OCI-LY3 (cell line): ENCODE measurements around the gene VEZT.
A peak's percentile ranks its signal among the peaks of the same experiment; 100 is the strongest.

ENCODE experiments used
- H2AFZ ChIP-seq: fragments of 200-600, 300-600 bp; shearing (Covaris generic); 2 replicates; pipeline ENCODE4 v1.6.0; 2014; ENCODE audit warnings: antibody characterized with exemption, low read depth, low read length
- H3K27ac ChIP-seq: fragments of 200-600, 300-600 bp; sonication (generic); 2 replicates; pipeline ENCODE4 v1.5.1; 2014; ENCODE audit warnings: mild to moderate bottlenecking, low read length, moderate library complexity, mixed read lengths
- H3K27me3 ChIP-seq: fragments of 200-600, 300-600 bp; sonication (generic); 2 replicates; pipeline ENCODE4 v1.6.1; 2014; ENCODE audit warnings: low read depth, low read length, mixed read lengths
- H3K36me3 ChIP-seq: fragments of 200-600, 300-600 bp; sonication (generic); replicated peaks from 2 replicates; pipeline ENCODE3; 2014; ENCODE audit warnings: low read depth, low read length, mixed read lengths
- H3K4me1 ChIP-seq: fragments of 300-600, 200-600 bp; sonication (generic); 2 replicates; pipeline ENCODE4 v1.6.1; 2014; ENCODE audit warnings: low read length, mixed read lengths
- H3K4me2 ChIP-seq: fragments of 200-600, 300-600 bp; sonication (generic); 2 replicates; pipeline ENCODE4 v1.6.1; 2014; ENCODE audit warnings: low read length, mixed read lengths
- H3K4me3 ChIP-seq: fragments of 300-600, 200-600 bp; sonication (generic); 2 replicates; pipeline ENCODE4 v1.5.1; 2014; ENCODE audit warnings: antibody characterized with exemption, mild to moderate bottlenecking, low read length, moderate library complexity
- H3K79me2 ChIP-seq: fragments of 300-600, 200-600 bp; shearing (Covaris generic); 2 replicates; pipeline ENCODE4 v1.6.1; 2014; ENCODE audit warnings: mild to moderate bottlenecking, low read length, mixed read lengths
- H3K9ac ChIP-seq: fragments of 300-600, 200-600 bp; shearing (Covaris generic); 2 replicates; pipeline ENCODE4 v1.6.0; 2014; ENCODE audit warnings: mild to moderate bottlenecking, low read length, moderate library complexity
- H3K9me3 ChIP-seq: fragments of 200-600, 300-600 bp; shearing (Covaris generic); 2 replicates; pipeline ENCODE4 v1.6.1; 2014; ENCODE audit warnings: low read length, mixed read lengths; ENCODE audit not compliant: insufficient read depth
- H4K20me1 ChIP-seq: fragments of 200-600, 300-600 bp; sonication (generic); 2 replicates; pipeline ENCODE4 v1.6.1; 2016; ENCODE audit warnings: low read length, mixed read lengths; ENCODE audit not compliant: insufficient read depth
- EZH2phosphoT487 ChIP-seq: fragments of 200-600 bp; shearing (Covaris generic); IDR thresholded peaks from 2 replicates; pipeline ENCODE4 v1.6.1; 2018; ENCODE audit warnings: antibody characterized with exemption, mixed run types, low read depth
- TF ChIP-seq, protein P1 (sequence below): fragments of 200-600, 300-600 bp; sonication (generic); IDR thresholded peaks from 2 replicates; pipeline ENCODE4 v1.5.1; 2014; ENCODE audit warnings: antibody characterized with exemption, low read length, low read depth

VEZT gene

DNA sequence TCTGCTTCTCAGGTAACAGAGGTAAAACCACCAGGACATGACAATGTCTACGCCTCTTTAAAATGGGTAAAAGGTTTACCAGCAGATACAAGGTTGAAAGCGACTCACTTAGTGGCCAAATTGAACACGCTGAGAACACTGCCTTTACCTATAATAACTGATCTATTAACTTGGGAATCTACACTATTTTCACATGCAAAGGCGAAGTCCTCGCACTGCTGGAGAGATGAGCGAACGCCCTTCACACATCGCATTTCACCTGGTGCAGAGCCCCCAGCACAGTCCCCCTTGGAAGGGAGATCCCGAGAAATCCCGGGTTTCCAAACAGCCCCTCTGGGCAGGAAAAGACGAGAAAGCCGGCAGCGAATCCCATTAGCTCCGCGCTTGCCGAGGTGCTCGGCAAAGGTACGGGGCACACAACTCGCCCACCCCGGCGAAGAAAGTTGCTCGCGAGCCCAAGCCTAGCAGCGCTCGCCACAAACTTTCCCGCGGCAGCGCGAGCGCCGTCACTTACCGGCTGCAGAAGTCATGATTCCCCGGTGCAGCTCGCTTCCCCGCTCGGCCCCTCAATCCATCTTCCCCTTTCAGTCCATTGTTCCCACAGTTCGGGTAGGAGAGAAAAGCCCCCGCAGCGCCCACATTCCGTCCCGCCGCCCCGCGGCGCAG is 763 bp upstream of the VEZT start:
- TF ChIP-seq EZH2phosphoT487 = no peak
- TF ChIP-seq, protein P1, sequence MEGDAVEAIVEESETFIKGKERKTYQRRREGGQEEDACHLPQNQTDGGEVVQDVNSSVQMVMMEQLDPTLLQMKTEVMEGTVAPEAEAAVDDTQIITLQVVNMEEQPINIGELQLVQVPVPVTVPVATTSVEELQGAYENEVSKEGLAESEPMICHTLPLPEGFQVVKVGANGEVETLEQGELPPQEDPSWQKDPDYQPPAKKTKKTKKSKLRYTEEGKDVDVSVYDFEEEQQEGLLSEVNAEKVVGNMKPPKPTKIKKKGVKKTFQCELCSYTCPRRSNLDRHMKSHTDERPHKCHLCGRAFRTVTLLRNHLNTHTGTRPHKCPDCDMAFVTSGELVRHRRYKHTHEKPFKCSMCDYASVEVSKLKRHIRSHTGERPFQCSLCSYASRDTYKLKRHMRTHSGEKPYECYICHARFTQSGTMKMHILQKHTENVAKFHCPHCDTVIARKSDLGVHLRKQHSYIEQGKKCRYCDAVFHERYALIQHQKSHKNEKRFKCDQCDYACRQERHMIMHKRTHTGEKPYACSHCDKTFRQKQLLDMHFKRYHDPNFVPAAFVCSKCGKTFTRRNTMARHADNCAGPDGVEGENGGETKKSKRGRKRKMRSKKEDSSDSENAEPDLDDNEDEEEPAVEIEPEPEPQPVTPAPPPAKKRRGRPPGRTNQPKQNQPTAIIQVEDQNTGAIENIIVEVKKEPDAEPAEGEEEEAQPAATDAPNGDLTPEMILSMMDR = no peak
- H3K27me3 ChIP-seq = no peaks in the 10 kb centered on the region
- peak overlapping the region; percentile 99 for H3K4me2 ChIP-seq
- peak overlapping the region; percentile 95 for H3K4me3 ChIP-seq
- H2AFZ ChIP-seq = peak overlapping the region; percentile 99
- no peaks in the 10 kb centered on the region; the same call in 1 of the 2 replicates for H4K20me1 ChIP-seq
- H3K9ac ChIP-seq = peak overlapping the region; percentile 66
- H3K4me1 ChIP-seq = peaks cover 20% of the 10 kb centered on the region
- no peaks in the 10 kb centered on the region for H3K36me3 ChIP-seq
- H3K79me2 ChIP-seq = peaks cover 40% of the 10 kb centered on the region
- peak overlapping the region; percentile 32 for H3K27ac ChIP-seq
- H3K9me3 ChIP-seq = no peaks in the 10 kb centered on the region

DNA sequence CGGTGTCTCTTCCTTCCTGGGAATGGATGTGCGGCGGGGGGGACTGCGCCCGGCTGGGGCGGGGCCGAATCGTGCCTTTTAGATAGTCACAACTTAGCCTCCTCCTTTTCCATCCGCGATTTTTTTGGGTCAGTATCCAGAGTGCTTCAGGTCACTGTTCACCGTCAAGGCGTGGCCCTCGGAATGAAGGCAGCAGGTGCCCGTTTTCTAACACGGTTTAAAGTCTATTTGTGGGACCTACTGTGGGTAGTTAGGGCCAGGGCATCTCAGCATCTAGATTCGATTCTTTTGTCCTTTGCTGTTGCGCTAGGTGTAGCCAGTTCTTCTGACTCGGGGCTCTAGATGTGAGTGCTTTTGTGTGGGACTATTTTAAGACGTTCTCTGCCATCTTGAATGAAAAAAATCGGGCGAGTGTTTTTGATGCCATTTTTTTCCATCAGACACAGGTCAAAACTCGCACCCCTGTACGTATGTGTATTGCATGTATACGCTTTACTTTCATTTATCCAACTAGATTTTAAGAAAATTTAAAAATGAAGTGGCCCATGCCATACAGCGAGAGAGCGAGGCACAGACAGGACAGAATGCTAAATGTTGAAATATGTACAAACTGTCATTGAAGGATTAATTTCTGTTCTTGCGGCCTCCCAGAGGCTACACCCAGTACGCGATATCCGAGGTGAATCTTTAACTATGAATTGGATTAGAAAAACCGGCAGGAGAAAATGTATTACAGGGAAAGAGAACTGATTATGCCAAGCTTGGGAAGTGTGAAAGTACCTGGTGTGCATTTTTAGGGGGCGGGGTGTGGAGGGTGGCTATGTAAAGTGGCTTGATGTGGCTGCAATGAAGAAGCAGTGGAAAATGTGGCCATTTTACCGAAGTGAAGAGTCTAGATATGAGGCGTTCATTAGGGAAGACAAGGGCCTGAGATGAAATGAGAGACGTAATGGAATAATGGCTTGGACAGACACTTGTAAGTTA is 835 bp downstream of the VEZT start:
- TF ChIP-seq, protein P1 = no peak
- TF ChIP-seq EZH2phosphoT487 = no peak
- peaks cover 2% of the 10 kb centered on the region; the same call in 1 of the 2 replicates for H4K20me1 ChIP-seq
- peak overlapping the region; percentile 82 for H2AFZ ChIP-seq
- H3K79me2 ChIP-seq = peaks cover 53% of the 10 kb centered on the region
- peak overlapping the region; percentile 81 for H3K9ac ChIP-seq
- no peaks in the 10 kb centered on the region for H3K27me3 ChIP-seq
- no peaks in the 10 kb centered on the region for H3K9me3 ChIP-seq
- H3K4me1 ChIP-seq = peaks cover 20% of the 10 kb centered on the region
- peak overlapping the region; percentile 75 for H3K4me2 ChIP-seq
- peak overlapping the region; percentile 91 for H3K4me3 ChIP-seq
- H3K27ac ChIP-seq = peak overlapping the region; percentile 67
- no peaks in the 10 kb centered on the region for H3K36me3 ChIP-seq

DNA sequence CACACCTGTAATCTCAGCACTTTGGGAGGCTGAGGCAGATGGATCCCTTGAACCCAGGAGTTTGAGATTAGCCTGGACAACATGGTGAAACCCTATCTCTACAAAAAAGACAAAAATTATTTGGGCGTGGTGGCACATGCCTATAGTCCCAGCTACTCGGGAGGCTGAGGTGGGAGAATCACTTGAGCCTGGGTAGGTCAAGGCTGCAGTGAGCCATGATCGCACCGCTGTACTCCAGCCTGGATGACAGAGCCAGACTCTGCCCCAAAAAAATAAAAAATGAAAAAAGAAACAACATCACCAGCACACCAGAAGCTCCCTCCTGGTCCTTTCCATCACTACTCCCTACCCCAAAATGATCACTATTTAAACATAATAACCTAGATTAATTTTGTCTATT is 2.6 kb downstream of the VEZT start:
- TF ChIP-seq, protein P1 = no peak
- TF ChIP-seq EZH2phosphoT487 = no peak
- Histone ChIP-seq H3K9me3 (no peaks in the 10 kb centered on the region), H3K36me3 (peaks cover 3% of the 10 kb centered on the region), H3K79me2 (peaks cover 66% of the 10 kb centered on the region), H3K4me1 (peaks cover 20% of the 10 kb centered on the region), H3K4me3 (no peak overlapping the region), H3K27ac (no peak overlapping the region), H3K4me2 (no peak overlapping the region), H4K20me1 (peaks cover 11% of the 10 kb centered on the region), H2AFZ (no peak overlapping the region), H3K9ac (no peak overlapping the region), H3K27me3 (no peaks in the 10 kb centered on the region)

DNA sequence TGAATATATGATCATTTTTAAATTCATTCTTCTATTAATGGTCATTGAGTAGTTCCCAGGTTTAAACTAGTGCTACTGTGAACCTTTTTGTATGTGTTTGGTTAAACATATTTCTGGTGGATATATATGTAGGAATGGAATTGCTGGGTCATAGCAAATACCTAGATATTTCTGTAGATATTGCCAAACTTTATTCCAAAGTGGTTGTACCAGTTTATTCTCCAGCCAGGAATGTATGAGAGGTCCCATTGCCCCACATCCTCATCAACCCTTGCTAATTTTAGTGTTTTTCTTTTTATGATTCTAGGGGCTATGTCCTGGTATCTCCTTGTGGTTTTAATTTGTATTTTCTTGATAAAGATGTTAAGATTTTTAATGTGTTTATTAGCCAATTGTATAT is 3.1 kb downstream of the VEZT start:
- Histone ChIP-seq H3K4me2 (no peak overlapping the region), H4K20me1 (peaks cover 11% of the 10 kb centered on the region), H3K27me3 (no peaks in the 10 kb centered on the region), H2AFZ (no peak overlapping the region), H3K27ac (no peak overlapping the region), H3K4me3 (no peak overlapping the region), H3K9me3 (no peaks in the 10 kb centered on the region), H3K79me2 (peaks cover 66% of the 10 kb centered on the region), H3K9ac (no peak overlapping the region), H3K4me1 (peaks cover 17% of the 10 kb centered on the region), H3K36me3 (peaks cover 3% of the 10 kb centered on the region)
- no peak for TF ChIP-seq EZH2phosphoT487
- TF ChIP-seq, protein P1 = no peak
